NCI-H2081 (cell line): ENCODE data around the gene SPNS1.

Source experiments
- DNase-seq, 2 experiments: peaks; one replicate each; lab custom pipeline; 2025; lab: John Stamatoyannopoulos, UW

SPNS1 gene

GRCh38 chr16:29029168-29029994 lies 54.8 kb downstream of the SPNS1 start:
- DNase-seq, result no peak

DNA sequence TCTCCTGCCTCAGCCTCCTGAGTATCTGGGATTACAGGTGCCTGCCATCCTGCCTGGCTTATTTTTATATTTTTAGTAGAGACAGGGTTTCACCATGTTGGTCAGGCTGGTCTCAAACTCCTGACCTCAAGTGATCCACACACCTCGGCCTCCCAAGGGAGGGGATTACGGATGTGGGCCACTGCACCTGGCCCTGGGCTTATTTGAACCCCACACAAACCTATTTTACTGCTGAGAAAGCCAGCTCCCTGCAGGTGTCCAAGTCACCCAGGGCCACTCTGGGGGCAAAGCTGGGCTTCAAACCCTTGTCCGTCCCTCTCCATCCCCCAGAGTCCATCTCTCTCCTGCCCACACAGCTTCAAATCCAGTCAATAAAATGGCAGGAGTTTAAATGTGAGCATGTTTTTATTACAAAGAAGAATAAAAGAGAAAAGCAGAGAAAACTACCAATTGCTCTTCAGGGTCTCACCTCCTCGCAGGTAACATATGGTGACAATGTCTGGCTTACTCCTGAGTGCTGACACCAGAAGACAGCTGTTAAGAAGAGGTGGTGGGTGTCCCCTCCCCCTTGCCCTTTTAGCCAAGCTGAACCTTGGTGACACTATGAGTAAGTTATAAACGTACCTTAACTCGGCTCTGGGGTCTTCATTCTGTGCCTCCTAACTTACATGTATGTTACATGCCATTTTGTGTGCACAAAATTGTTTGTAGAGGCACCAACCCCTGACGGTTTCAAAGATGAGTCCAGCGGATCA lies 55.7 kb downstream of the SPNS1 start:
- DNase-seq, result no peak
